HepG2 (cell line): ENCODE data around the gene IRX2. TPM values are rescaled to one million over a fixed set of nuclear protein-coding genes. Genes with fewer than 3 reads are reported as not detected.

Source experiments
- ATAC-seq: fragments of 200-7000 bp; cut with Tn5 transposase; 3 replicates; pipeline ENCODE4 v1.9.1; 2020; ENCODE audit warnings: mild to moderate bottlenecking, moderate library complexity
- BruUV-seq: library from RNA; stranded (reverse); fragments of 400-500 nt; replicated peaks from 2 replicates; lab custom pipeline; 2021; lab: Mats Ljungman, UMichigan
- CTCF ChIA-PET: fragments of 300-600 bp; formaldehyde crosslinking; extraction: SDS; loops from one replicate; lab custom pipeline; 2021; ENCODE audit warnings: low total read pairs, inconsistent platforms, low intra/inter-chr PET ratio; lab: Yijun Ruan, JAX
- POLR2A ChIA-PET: fragments of 350-600 bp; sonication (Branson Sonifier 250); formaldehyde crosslinking; loops from one replicate; lab custom pipeline; 2020; ENCODE audit warnings: antibody characterized with exemption, inconsistent platforms; lab: Yijun Ruan, JAX
- DNase-seq: peaks from one replicate; pipeline ENCODE4 v3.0.0-alpha.2; 2015; ENCODE audit warnings: low spot score
- FAIRE-seq: peaks from 3 replicates; lab custom pipeline; 2011; peaks lifted over from hg19 to GRCh38; lab: Jason Lieb, UNC
- H2AFZ ChIP-seq: one replicate; pipeline ENCODE4 v1.6.1; 2011; ENCODE audit warnings: low read length, inconsistent platforms
- H3K27ac ChIP-seq: fragments of 300-600 bp; 3 replicates; pipeline ENCODE4 v1.8.0; 2011; ENCODE audit warnings: mixed run types, mild to moderate bottlenecking, mixed read lengths, low read length, inconsistent platforms; ENCODE audit not compliant: insufficient read depth; ENCODE audit errors: extremely low read length
- H3K27me3 ChIP-seq, 2 experiments: fragments of 200-600 bp in 1 of 2; 2 replicates in 1 of 2; 3 replicates in 1 of 2; pipeline versions ENCODE4 v1.6.0 to v1.8.0; 2011; ENCODE audit warnings: low read length in 2 of 2, mild to moderate bottlenecking in 2 of 2, moderate library complexity in 2 of 2, inconsistent platforms in 1 of 2; ENCODE audit not compliant: insufficient read depth in 2 of 2, control insufficient read depth in 1 of 2
- H3K36me3 ChIP-seq, 2 experiments: fragments of 200-600 bp in 1 of 2; replicated peaks in 1 of 2; 2 replicates in 1 of 2; 3 replicates in 1 of 2; pipeline versions ENCODE4 v1.5.1 to v1.8.0; 2011; ENCODE audit warnings: low read length in 2 of 2, inconsistent platforms in 1 of 2; ENCODE audit not compliant: insufficient read depth in 2 of 2, control insufficient read depth in 1 of 2
- H3K4me1 ChIP-seq: 2 replicates; pipeline ENCODE4 v1.5.1; 2012; ENCODE audit warnings: low read length, inconsistent platforms; ENCODE audit not compliant: insufficient read depth
- H3K4me2 ChIP-seq: 2 replicates; pipeline ENCODE4 v1.6.0; 2011; ENCODE audit warnings: low read depth, low read length, inconsistent platforms
- H3K4me3 ChIP-seq, 3 experiments: fragments of 200-600 bp in 1 of 3; sonication (generic), shearing (Covaris generic) in 1 of 3; replicated peaks in 1 of 3; 2 replicates each; pipeline ENCODE4 v1.5.1; 2011 to 2016; ENCODE audit warnings: low read length in 3 of 3, inconsistent platforms in 2 of 3, low read depth in 2 of 3, mild to moderate bottlenecking in 2 of 3, control low read depth in 1 of 3, mixed read lengths in 1 of 3; ENCODE audit not compliant: insufficient read depth in 1 of 3
- H3K79me2 ChIP-seq: one replicate; pipeline ENCODE4 v1.6.1; 2011; ENCODE audit warnings: low read length, inconsistent platforms; ENCODE audit not compliant: insufficient read depth
- H3K9ac ChIP-seq: 2 replicates; pipeline ENCODE4 v1.6.0; 2011; ENCODE audit warnings: mild to moderate bottlenecking, low read depth, low read length, inconsistent platforms; ENCODE audit not compliant: insufficient read depth
- H3K9me3 ChIP-seq: 2 replicates; pipeline ENCODE4 v1.5.1; 2012; ENCODE audit warnings: mild to moderate bottlenecking, low read length
- H4K20me1 ChIP-seq: 2 replicates; pipeline ENCODE4 v1.6.0; 2011; ENCODE audit warnings: inconsistent platforms, mild to moderate bottlenecking, low read length, moderate library complexity; ENCODE audit not compliant: insufficient read depth
- GATAD1 ChIP-seq: IDR thresholded peaks from 2 replicates; pipeline ENCODE4 v1.6.1; 2016; ENCODE audit warnings: missing genetic modification reagents, missing compliant biosample characterization
- HDAC6 ChIP-seq: fragments of 200-600 bp; sonication (generic); IDR thresholded peaks from 2 replicates; pipeline ENCODE4 v1.7.0; 2017; ENCODE audit warnings: mild to moderate bottlenecking, antibody characterized with exemption, low read length, low read depth
- HHEX ChIP-seq: IDR thresholded peaks from 2 replicates; pipeline ENCODE4 v1.6.1; 2016; ENCODE audit warnings: control low read depth
- KDM5B ChIP-seq: sonication (generic); formaldehyde crosslinking; IDR thresholded peaks from 2 replicates; pipeline ENCODE4 v1.4.0; 2020; ENCODE audit warnings: missing genetic modification reagents, mild to moderate bottlenecking, borderline replicate concordance
- MED8 ChIP-seq: sonication (generic); formaldehyde crosslinking; IDR thresholded peaks from 2 replicates; pipeline ENCODE4 v1.8.1; 2023; ENCODE audit warnings: mild to moderate bottlenecking, missing genetic modification reagents; ENCODE audit not compliant: insufficient replicate concordance
- MNT ChIP-seq: fragments of 450-650 bp; IDR thresholded peaks from 2 replicates; pipeline ENCODE4 v1.6.1; 2016
- NCOA1 ChIP-seq: sonication (generic); formaldehyde crosslinking; IDR thresholded peaks from 2 replicates; pipeline ENCODE4 v1.9.0; 2021; ENCODE audit warnings: missing genetic modification reagents
- PHF20 ChIP-seq: sonication (generic); formaldehyde crosslinking; IDR thresholded peaks from 2 replicates; pipeline ENCODE4 v1.5.0; 2020; ENCODE audit warnings: mild to moderate bottlenecking, missing genetic modification reagents
- POLR2AphosphoS5 ChIP-seq: IDR thresholded peaks from 2 replicates; pipeline ENCODE4 v1.6.1; 2012; ENCODE audit warnings: low read depth, low read length
- SP1 ChIP-seq, 2 experiments: fragments of 450-650 bp in 1 of 2; sonication (generic) in 1 of 2; formaldehyde crosslinking in 1 of 2; IDR thresholded peaks; 2 replicates each; pipeline versions ENCODE4 v1.4.0 to v1.6.1; 2016 to 2020; ENCODE audit warnings: missing genetic modification reagents in 1 of 2
- STAG1 ChIP-seq: sonication (generic); formaldehyde crosslinking; IDR thresholded peaks from 2 replicates; pipeline ENCODE4 v1.4.0; 2020; ENCODE audit warnings: missing genetic modification reagents
- TP53 ChIP-seq: sonication (generic); formaldehyde crosslinking; conservative IDR thresholded peaks from 2 replicates; pipeline ENCODE4 v1.4.0; 2020; ENCODE audit warnings: missing genetic modification reagents
- ZNF12 ChIP-seq: sonication (generic); formaldehyde crosslinking; IDR thresholded peaks from 2 replicates; pipeline ENCODE4 v1.5.0; 2020; ENCODE audit warnings: missing genetic modification reagents
- ZNF382 ChIP-seq: sonication (generic); formaldehyde crosslinking; IDR thresholded peaks from 2 replicates; pipeline ENCODE4 v1.5.0; 2020; ENCODE audit warnings: missing genetic modification reagents, mild to moderate bottlenecking, borderline replicate concordance
- ZNF44 ChIP-seq: sonication (generic); formaldehyde crosslinking; IDR thresholded peaks from 2 replicates; pipeline ENCODE4 v1.5.1; 2020; ENCODE audit warnings: mild to moderate bottlenecking, missing genetic modification reagents
- ZNF598 ChIP-seq: sonication (generic); formaldehyde crosslinking; IDR thresholded peaks from 2 replicates; pipeline ENCODE4 v1.5.1; 2020; ENCODE audit warnings: mild to moderate bottlenecking, missing genetic modification reagents, borderline replicate concordance
- ZNF616 ChIP-seq: sonication (generic); formaldehyde crosslinking; IDR thresholded peaks from 2 replicates; pipeline ENCODE4 v1.5.0; 2020; ENCODE audit warnings: low read depth, mild to moderate bottlenecking, missing genetic modification reagents
- ZNF678 ChIP-seq: sonication (generic); formaldehyde crosslinking; IDR thresholded peaks from 2 replicates; pipeline ENCODE4 v1.4.0; 2020; ENCODE audit warnings: mild to moderate bottlenecking, missing genetic modification reagents
- ZNF792 ChIP-seq: IDR thresholded peaks from 2 replicates; pipeline ENCODE4 v1.6.1; 2016
- ZNF800 ChIP-seq: sonication (generic); formaldehyde crosslinking; IDR thresholded peaks from 2 replicates; pipeline ENCODE4 v1.4.0; 2020; ENCODE audit warnings: missing genetic modification reagents
- WGBS: methylation state at CpG from one replicate; pipeline ENCODE4 v1.1.6; 2017; ENCODE audit warnings: low lambda C conversion rate; 5-methylcytosine and 5-hydroxymethylcytosine counted together
- in situ Hi-C: cut with HindIII; loops from 2 replicates; pipeline ENCODE4 v1.10.0; 2017; ENCODE audit warnings: low pct_unique_long_range_greater_than_20kb; ENCODE audit not compliant: extremely low pct_ligation_motif_present
- intact Hi-C: fragments of 100-400 bp; cut with micrococcal nuclease; formaldehyde crosslinking; loops from one replicate; pipeline ENCODE4 v1.10.0; 2022; ENCODE audit not compliant: unreplicated experiment
- polyA plus RNA-seq, 8 experiments: library from polyadenylated mRNA; depleted of rRNA in 3 of 8; stranded (reverse) in 7 of 8; unstranded in 1 of 8; fragments of >200 nt; fragmentation: Illumina TruSeq in 4 of 8; extraction: Trizol in 4 of 8; gene quantifications; 2 replicates each; pipeline versions ENCODE4 v1.2.1 to v1.2.3, GENCODE V29; 2011 to 2016; ENCODE audit warnings: low read depth in 4 of 8, missing spikeins in 1 of 8, mixed read lengths in 1 of 8; ENCODE audit not compliant: insufficient read depth in 1 of 8
- total RNA-seq, 5 experiments: library from RNA; depleted of rRNA; stranded (reverse); fragments of >200 nt; fragmentation: Illumina TruSeq; extraction: Trizol; gene quantifications; 2 replicates each; pipeline ENCODE4 v1.2.3, GENCODE V29; 2016; ENCODE audit warnings: low read depth in 1 of 5

The IRX2 gene
- total and polyA plus RNA-seq, 2 of the 13 experiments (the other 11 are each of a cell fraction or from before 2014, with no cell fraction given) = not detected

DNA sequence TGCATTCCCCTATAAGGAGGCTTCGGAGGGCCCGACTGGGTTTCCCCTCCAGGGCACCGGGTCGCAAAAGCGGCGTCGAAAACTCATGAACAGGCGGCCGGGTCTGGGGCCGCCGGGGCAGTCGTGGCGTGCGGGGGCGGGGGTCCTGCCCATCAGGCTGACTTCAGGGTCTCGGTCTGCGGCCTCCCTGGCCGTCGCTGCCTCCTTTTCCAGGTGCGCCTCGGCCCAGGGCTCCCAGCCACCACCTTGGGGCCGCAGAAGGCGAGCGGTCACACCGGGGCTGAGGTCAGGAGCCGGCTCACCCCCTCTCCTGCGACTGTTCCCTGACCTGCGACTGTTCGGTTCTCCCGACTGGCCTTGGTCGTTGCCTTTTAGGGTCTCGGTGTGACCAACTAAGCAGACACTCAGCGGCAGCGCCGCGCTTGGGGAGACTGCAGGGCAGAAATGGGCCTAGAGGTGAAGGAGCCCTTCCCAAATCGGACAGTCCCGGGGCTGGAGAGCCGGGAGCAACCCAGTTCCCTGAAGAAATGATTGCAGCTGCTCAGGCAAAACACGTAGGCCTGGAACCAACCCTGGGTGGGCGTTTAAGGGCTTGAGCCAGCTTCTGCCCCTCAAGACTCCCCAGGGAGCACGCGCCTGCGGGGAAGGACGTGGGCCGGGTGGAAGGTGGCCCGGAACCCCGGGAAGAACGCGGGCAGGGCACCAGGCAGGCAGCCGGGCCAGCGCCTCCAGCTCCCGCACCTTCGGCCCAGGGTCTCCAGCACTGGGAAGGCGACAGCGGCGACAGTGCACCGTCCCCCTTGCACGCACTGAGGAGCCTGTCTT lies 11.2 kb downstream of the IRX2 start:
- no peaks in the 10 kb centered on the region for H3K79me2 ChIP-seq
- no peak overlapping the region for H3K9ac ChIP-seq
- no TSS peak for BruUV-seq
- no peak for DNase-seq
- no peaks in the 10 kb centered on the region for H3K36me3 ChIP-seq
- H3K9me3 ChIP-seq = no peaks in the 10 kb centered on the region
- CTCF ChIA-PET = no interaction called here
- H4K20me1 ChIP-seq = no peaks in the 10 kb centered on the region
- FAIRE-seq = no peak
- WGBS = 45% methylated on average over 6 of the region's 59 CpGs
- POLR2A ChIA-PET = no interaction called here
- intact Hi-C loops = no loop called here
- H3K27me3 ChIP-seq = peaks cover 0 to 24% of the 10 kb centered on the region in 2 experiments; a peak in 3 of 5 replicates
- H3K27ac ChIP-seq = no peak overlapping the region
- TF ChIP-seq STAG1 (CRISPR knock-in tag) (no peak), NCOA1 (CRISPR knock-in tag) (no peak), ZNF598 (CRISPR knock-in tag) (no peak), HDAC6 (no peak), ZNF44 (CRISPR knock-in tag) (no peak), ZNF616 (CRISPR knock-in tag) (no peak), ZNF678 (CRISPR knock-in tag) (no peak), GATAD1 (CRISPR knock-in tag) (no peak), KDM5B (CRISPR knock-in tag) (no peak), POLR2AphosphoS5 (no peak), TP53 (no peak), ZNF12 (CRISPR knock-in tag) (no peak), ZNF382 (CRISPR knock-in tag) (no peak), PHF20 (CRISPR knock-in tag) (no peak), MNT (no peak), ZNF800 (CRISPR knock-in tag) (no peak), ZNF792 (CRISPR knock-in tag) (no peak), SP1 (IDR thresholded peaks at IDR 0.05) (no peak), SP1 (CRISPR knock-in tag; IDR thresholded peaks at IDR 0.05) (no peak), MED8 (CRISPR knock-in tag) (no peak), HHEX (CRISPR knock-in tag) (no peak)
- TF ChIP-seq, all 625 proteins: peak for 0
- Histone ChIP-seq H3K4me2 (no peak overlapping the region), H3K4me1 (no peaks in the 10 kb centered on the region), H2AFZ (no peak overlapping the region), H3K4me3 (no peak overlapping the region)
- in situ Hi-C loops = loop anchor here (25.0 kb wide), 1 partner anchor 528 kb away; no protein-coding TSS in a partner anchor
- no peak for ATAC-seq
